GM19395 (cell line): ENCODE results near the gene ELOVL1.
A peak's percentile ranks its signal among the peaks of the same experiment; 100 is the strongest.

Experiments
- ATAC-seq: cut with Tn5 transposase; IDR thresholded peaks from one replicate; pipeline ENCODE4 v1.9.1; 2021; ENCODE audit warnings: mild to moderate bottlenecking, moderate library complexity; ENCODE audit not compliant: unreplicated experiment

The ELOVL1 gene

GRCh38 chr1:43358121-43358745 is 9.6 kb downstream of the ELOVL1 start:
- ATAC-seq: peak; percentile 22

GRCh38 chr1:43357251-43357650 is 10.6 kb downstream of the ELOVL1 start:
- no peak for ATAC-seq

GRCh38 chr1:43354936-43355335 is 12.9 kb downstream of the ELOVL1 start:
- ATAC-seq: no peak

- ATAC-seq: no peak
Observed at GRCh38 chr1:43354471-43354870, 13.3 kb downstream of the ELOVL1 start.

- no peak for ATAC-seq
Observed at GRCh38 chr1:43352881-43353280, 14.9 kb downstream of the ELOVL1 start.

- ATAC-seq: no peak
Observed at GRCh38 chr1:43352351-43352705, 15.5 kb downstream of the ELOVL1 start.

GRCh38 chr1:43351421-43352350 is 16.1 kb downstream of the ELOVL1 start:
- no peak for ATAC-seq

- no peak for ATAC-seq
Observed at GRCh38 chr1:43350976-43351375, 16.8 kb downstream of the ELOVL1 start.

GRCh38 chr1:43349594-43350306 is 18.1 kb downstream of the ELOVL1 start:
- no peak for ATAC-seq

GRCh38 chr1:43348809-43349593 is 18.8 kb downstream of the ELOVL1 start:
- peak; percentile 79 for ATAC-seq

- ATAC-seq: no peak
Observed at GRCh38 chr1:43348343-43348808, 19.4 kb downstream of the ELOVL1 start.

- ATAC-seq: no peak
Observed at GRCh38 chr1:43346636-43347035, 21.2 kb downstream of the ELOVL1 start.

GRCh38 chr1:43345120-43345519 is 22.7 kb downstream of the ELOVL1 start:
- ATAC-seq: no peak

- no peak for ATAC-seq
Observed at GRCh38 chr1:43344267-43344850, 23.5 kb downstream of the ELOVL1 start.

- ATAC-seq: no peak
Observed at GRCh38 chr1:43340559-43340958, 27.3 kb downstream of the ELOVL1 start.

GRCh38 chr1:43339584-43340232 is 28.1 kb downstream of the ELOVL1 start:
- ATAC-seq: no peak

GRCh38 chr1:43338001-43338400 is 29.8 kb downstream of the ELOVL1 start:
- ATAC-seq: no peak

- ATAC-seq: no peak
Observed at GRCh38 chr1:43337588-43337987, 30.2 kb downstream of the ELOVL1 start, which contains the start of gene MPL. MPL (plus strand) TSS chr1:43337818; CDS start chr1:43337849, 31 bp downstream.

GRCh38 chr1:43334453-43335205 is 33.2 kb downstream of the ELOVL1 start:
- ATAC-seq: no peak
